ENCODE results near the gene RAP1GDS1.

Gene RAP1GDS1

GRCh38 chr4:98260579-98261404, at the start of gene RAP1GDS1:
RAP1GDS1 (plus strand) TSS chr4:98261384; CDS start chr4:98261566, 182 bp downstream.
- Mint-ChIP-seq H3K4me1 (ENCODE audit: low read depth) (peaks cover 49% of the 10 kb centered on the region), H3K9me3 (ENCODE audit: low read depth) (no peaks in the 10 kb centered on the region), H3K36me3 (no peaks in the 10 kb centered on the region), H3K27me3 (no peaks in the 10 kb centered on the region), H3K27ac (peak within 1 kb of the TSS; percentile 96), H3K4me3 (peak within 1 kb of the TSS; percentile 98)

- H3K4me3 Mint-ChIP-seq: no peak overlapping the region
- no peaks in the 10 kb centered on the region for H3K4me1 Mint-ChIP-seq (ENCODE audit: low read depth)
- H3K27me3 Mint-ChIP-seq: no peaks in the 10 kb centered on the region
- no peak overlapping the region for H3K27ac Mint-ChIP-seq
- H3K9me3 Mint-ChIP-seq (ENCODE audit: low read depth): no peaks in the 10 kb centered on the region
- no peaks in the 10 kb centered on the region for H3K36me3 Mint-ChIP-seq
These were observed 38.9 kb upstream of the RAP1GDS1 start for GRCh38 chr4:98222306-98222705.

DNA sequence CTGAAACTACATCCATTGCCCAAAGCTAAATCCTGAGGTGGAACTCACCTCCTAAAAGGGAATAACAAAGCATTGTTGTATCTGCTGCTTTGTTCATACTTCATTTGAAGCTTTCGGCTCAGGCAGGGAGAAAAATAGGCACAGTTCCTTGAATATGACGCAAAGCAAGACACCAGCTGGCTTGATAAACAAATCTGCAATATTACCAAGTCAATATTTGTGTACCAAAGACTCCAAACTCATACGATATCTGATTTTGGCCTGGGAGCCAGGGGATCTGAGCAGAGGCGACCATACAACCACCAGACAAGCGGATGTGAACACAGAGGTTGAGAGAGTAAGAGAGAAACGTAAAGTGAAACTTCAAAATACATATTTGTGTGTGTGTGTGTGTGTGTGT, 34.8 kb upstream of the RAP1GDS1 start:
- H3K4me3 Mint-ChIP-seq: no peak overlapping the region

DNA sequence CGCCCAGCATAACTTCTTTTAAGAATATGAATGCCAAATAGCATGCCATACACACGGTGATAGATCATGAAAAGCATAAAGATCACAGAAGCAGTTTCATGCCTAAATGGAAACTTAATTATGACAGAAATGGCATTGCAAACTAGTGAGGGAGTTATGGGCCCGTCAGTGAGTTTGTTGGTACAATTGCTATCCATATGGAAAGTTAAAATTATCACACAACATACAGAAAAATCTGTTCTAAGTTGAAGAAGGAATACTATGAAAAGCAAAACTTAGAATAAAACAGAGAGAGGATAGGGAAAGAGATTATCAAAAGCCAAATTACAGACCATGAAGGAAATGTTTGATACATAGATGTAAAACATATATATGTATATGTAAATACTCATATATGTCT, 30.2 kb upstream of the RAP1GDS1 start:
- H3K36me3 Mint-ChIP-seq: no peaks in the 10 kb centered on the region
- H3K27me3 Mint-ChIP-seq: no peaks in the 10 kb centered on the region
- no peak overlapping the region for H3K4me3 Mint-ChIP-seq

More for the DNA sequence above, 34.8 kb upstream of the RAP1GDS1 start:
- no peaks in the 10 kb centered on the region for H3K9me3 Mint-ChIP-seq (ENCODE audit: low read depth)
- no peaks in the 10 kb centered on the region for H3K27me3 Mint-ChIP-seq
- H3K36me3 Mint-ChIP-seq: no peaks in the 10 kb centered on the region
- H3K27ac Mint-ChIP-seq: no peak overlapping the region
- H3K4me1 Mint-ChIP-seq (ENCODE audit: low read depth): no peaks in the 10 kb centered on the region

DNA sequence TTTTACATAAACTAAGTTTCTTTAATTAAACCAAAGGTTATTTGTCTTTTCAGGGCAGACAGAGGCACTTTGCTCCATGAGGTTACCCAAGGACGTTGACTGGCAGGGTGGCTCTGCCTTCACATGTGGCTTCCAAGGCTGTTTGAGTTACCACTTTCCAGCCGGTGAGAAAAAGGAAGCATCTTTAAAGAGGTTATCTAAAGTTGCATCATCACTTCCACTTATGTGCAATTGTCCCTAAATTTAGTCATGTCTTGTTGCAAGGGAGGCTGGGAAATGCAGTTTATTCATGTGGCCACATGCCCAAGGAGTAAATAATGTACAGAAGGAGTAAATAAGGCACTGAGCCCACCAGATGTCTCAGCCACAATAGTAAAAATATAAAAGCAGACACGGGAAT, 29.0 kb upstream of the RAP1GDS1 start:
- Mint-ChIP-seq H3K27me3 (peaks cover 3% of the 10 kb centered on the region), H3K27ac (no peak overlapping the region), H3K4me3 (no peak overlapping the region), H3K36me3 (no peaks in the 10 kb centered on the region), H3K4me1 (ENCODE audit: low read depth) (peaks cover 1% of the 10 kb centered on the region), H3K9me3 (ENCODE audit: low read depth) (no peaks in the 10 kb centered on the region)

More for the DNA sequence above, 30.2 kb upstream of the RAP1GDS1 start:
- Mint-ChIP-seq H3K9me3 (ENCODE audit: low read depth) (no peaks in the 10 kb centered on the region), H3K27ac (no peak overlapping the region), H3K4me1 (ENCODE audit: low read depth) (peaks cover 1% of the 10 kb centered on the region)

DNA sequence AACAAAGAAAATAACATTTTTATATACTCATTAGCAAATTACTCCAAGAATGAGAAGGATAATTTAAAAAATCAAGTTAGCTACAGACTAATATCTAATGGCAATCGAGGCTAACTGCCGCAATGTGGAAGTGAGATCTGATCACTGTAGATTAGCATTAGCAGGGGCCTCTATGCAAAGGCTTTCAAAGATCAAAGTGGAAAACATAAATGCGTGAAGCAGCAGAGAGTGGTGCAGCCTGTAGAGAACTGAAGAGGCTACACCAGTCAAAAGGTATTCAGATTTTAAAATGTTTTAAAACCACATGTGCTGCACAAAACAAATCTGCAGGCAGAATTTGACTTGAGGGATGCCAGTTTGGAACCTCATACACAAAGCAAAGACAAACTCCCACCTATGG, 24.0 kb upstream of the RAP1GDS1 start:
- Mint-ChIP-seq H3K36me3 (no peaks in the 10 kb centered on the region), H3K27me3 (peaks cover 10% of the 10 kb centered on the region), H3K27ac (no peak overlapping the region), H3K4me1 (ENCODE audit: low read depth) (peaks cover 1% of the 10 kb centered on the region), H3K9me3 (ENCODE audit: low read depth) (no peaks in the 10 kb centered on the region), H3K4me3 (no peak overlapping the region)

DNA sequence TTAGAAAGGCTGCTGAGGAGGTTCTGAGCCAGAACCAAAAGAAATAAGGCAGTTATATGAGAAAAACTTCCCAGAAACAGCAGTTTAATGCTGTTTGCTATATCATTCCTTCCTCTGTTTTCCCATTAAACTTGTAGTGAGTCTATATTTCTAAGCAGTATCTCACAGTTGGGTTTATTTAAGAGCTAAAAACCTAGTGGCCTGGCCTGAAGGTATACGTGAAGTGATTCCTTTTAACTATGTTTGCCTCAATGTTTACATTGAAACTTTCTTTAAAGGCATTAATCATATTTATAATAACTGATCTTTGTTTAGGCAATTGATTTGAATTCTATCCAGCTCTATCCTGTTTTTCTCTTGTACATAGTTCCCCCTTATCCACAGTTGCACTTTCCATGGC, 19.1 kb upstream of the RAP1GDS1 start:
- no peak overlapping the region for H3K4me3 Mint-ChIP-seq
- peaks cover 2% of the 10 kb centered on the region for H3K36me3 Mint-ChIP-seq
- no peak overlapping the region for H3K27ac Mint-ChIP-seq
- H3K4me1 Mint-ChIP-seq (ENCODE audit: low read depth): no peaks in the 10 kb centered on the region
- H3K9me3 Mint-ChIP-seq (ENCODE audit: low read depth): no peaks in the 10 kb centered on the region
- H3K27me3 Mint-ChIP-seq: peaks cover 13% of the 10 kb centered on the region

DNA sequence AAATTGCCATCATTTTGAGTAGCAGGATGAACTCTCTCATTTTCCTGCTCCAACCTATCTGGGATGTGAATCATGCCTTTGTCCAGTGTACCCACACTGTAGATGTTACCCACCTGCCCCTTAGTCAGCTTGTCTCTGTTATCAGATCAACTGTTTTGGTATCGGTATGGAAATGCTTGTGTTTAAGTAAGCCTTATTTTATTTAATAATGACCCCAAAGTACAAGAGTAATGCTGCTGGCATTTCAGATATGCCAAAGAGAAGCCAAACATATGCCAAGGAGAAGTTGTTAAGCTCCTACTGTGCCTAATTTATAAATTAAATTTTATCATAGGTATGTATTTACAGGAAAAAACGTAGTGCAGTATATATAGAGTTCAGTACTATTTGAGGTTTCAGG, 18.6 kb upstream of the RAP1GDS1 start:
- no peaks in the 10 kb centered on the region for H3K9me3 Mint-ChIP-seq (ENCODE audit: low read depth)
- peaks cover 13% of the 10 kb centered on the region for H3K27me3 Mint-ChIP-seq
- no peak overlapping the region for H3K27ac Mint-ChIP-seq
- H3K36me3 Mint-ChIP-seq: peaks cover 2% of the 10 kb centered on the region
- no peak overlapping the region for H3K4me3 Mint-ChIP-seq
- H3K4me1 Mint-ChIP-seq (ENCODE audit: low read depth): no peaks in the 10 kb centered on the region

DNA sequence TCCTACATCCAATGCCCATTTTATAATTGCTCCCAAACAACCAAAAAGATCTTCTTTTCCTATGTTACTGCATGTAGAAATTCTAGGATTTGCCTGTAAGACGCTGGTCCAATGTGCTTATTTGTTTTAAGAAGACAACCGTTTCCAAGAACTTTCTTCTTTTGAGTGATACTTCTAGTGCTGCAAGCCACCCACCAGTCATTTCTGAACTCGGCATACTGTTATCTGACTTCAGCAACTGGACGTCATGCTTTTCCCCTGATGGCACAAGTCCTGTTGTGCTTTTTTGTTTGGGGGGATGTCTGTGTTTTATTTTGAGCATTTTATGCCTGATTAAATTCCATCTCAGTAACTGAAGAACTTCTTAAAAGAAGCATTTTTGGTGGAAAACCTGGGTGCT, 16.0 kb upstream of the RAP1GDS1 start:
- Mint-ChIP-seq H3K4me1 (ENCODE audit: low read depth) (peaks cover 16% of the 10 kb centered on the region), H3K36me3 (peaks cover 4% of the 10 kb centered on the region), H3K27me3 (peaks cover 11% of the 10 kb centered on the region), H3K4me3 (no peak overlapping the region), H3K9me3 (ENCODE audit: low read depth) (no peaks in the 10 kb centered on the region), H3K27ac (no peak overlapping the region)

DNA sequence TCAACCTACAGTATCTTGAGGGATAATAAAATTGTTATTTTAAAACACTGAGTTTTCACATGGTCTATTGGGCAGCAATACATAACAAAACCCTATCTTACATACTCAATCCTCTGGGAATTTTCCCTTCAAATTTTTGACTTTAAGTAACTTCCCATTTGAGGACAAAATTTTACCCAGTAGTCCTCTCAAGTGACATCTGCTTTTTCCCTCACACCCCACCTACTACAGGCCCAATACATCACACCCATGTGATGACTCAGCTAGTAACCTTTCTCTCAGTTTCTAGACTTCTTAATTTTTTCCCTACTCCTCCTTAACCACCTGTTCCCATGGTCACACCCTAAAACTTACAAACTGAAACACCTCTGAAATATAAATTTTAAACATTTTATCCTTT, 12.2 kb upstream of the RAP1GDS1 start:
- H3K9me3 Mint-ChIP-seq (ENCODE audit: low read depth): no peaks in the 10 kb centered on the region
- H3K4me1 Mint-ChIP-seq (ENCODE audit: low read depth): peaks cover 16% of the 10 kb centered on the region
- peak overlapping the region; percentile 41 for H3K27ac Mint-ChIP-seq
- H3K27me3 Mint-ChIP-seq: peaks cover 3% of the 10 kb centered on the region
- no peak overlapping the region for H3K4me3 Mint-ChIP-seq
- peaks cover 4% of the 10 kb centered on the region for H3K36me3 Mint-ChIP-seq

GRCh38 chr4:98249831-98250230, 11.4 kb upstream of the RAP1GDS1 start:
- H3K36me3 Mint-ChIP-seq: peaks cover 2% of the 10 kb centered on the region
- H3K4me3 Mint-ChIP-seq: no peak overlapping the region
- no peaks in the 10 kb centered on the region for H3K9me3 Mint-ChIP-seq (ENCODE audit: low read depth)
- peaks cover 16% of the 10 kb centered on the region for H3K4me1 Mint-ChIP-seq (ENCODE audit: low read depth)
- H3K27ac Mint-ChIP-seq: no peak overlapping the region
- no peaks in the 10 kb centered on the region for H3K27me3 Mint-ChIP-seq

DNA sequence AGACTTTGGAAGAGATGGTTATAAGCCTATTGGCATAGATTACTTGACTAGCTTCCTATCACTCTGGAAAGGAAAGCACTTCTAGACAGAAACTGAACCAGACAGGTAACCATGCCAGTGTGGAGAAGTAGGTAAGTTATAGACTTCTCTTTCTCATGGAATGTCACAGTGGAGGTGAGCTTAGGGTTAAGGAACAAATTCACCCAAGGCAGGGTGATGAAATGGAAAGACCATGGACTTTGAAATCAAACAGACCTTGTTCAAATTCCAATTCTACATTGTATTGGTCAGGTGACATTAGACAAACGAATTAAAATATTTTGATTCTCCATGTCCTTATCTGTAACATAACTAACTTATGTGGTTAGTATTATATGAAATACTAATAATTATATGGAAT, 7.7 kb upstream of the RAP1GDS1 start:
- Mint-ChIP-seq H3K4me3 (no peak overlapping the region), H3K4me1 (ENCODE audit: low read depth) (peaks cover 16% of the 10 kb centered on the region), H3K27me3 (no peaks in the 10 kb centered on the region), H3K9me3 (ENCODE audit: low read depth) (no peaks in the 10 kb centered on the region), H3K36me3 (no peaks in the 10 kb centered on the region), H3K27ac (no peak overlapping the region)

DNA sequence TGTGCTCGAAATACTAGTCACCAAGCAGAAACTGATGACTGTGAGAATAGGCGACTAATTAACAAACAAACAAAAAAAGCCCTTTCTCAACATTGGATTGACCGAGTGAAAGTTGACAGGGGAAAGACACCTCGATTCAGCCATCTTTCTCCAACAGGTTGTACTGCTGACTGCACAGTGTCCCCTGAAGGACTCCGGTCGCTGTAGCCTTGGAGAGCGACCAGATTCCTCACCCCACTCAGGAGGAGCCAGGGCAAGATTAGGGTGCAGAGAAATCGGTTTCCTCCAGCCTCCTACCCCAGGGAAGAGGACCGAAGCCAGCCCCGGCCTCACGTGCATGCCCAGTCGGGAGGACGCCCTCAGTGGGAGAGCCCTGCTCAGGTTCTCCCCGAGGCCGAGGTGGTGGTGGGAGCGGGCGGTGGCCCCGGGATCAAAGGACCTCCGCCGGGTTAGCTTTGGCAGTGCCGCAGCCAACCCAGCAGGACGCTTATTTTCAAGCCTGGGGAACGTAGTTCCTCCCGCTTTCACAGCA, 1.1 kb upstream of the RAP1GDS1 start:
- Mint-ChIP-seq H3K9me3 (ENCODE audit: low read depth) (no peaks in the 10 kb centered on the region), H3K4me3 (peak overlapping the region; percentile 94), H3K36me3 (no peaks in the 10 kb centered on the region), H3K4me1 (ENCODE audit: low read depth) (peaks cover 42% of the 10 kb centered on the region), H3K27ac (peak overlapping the region; percentile 86), H3K27me3 (no peaks in the 10 kb centered on the region)

DNA sequence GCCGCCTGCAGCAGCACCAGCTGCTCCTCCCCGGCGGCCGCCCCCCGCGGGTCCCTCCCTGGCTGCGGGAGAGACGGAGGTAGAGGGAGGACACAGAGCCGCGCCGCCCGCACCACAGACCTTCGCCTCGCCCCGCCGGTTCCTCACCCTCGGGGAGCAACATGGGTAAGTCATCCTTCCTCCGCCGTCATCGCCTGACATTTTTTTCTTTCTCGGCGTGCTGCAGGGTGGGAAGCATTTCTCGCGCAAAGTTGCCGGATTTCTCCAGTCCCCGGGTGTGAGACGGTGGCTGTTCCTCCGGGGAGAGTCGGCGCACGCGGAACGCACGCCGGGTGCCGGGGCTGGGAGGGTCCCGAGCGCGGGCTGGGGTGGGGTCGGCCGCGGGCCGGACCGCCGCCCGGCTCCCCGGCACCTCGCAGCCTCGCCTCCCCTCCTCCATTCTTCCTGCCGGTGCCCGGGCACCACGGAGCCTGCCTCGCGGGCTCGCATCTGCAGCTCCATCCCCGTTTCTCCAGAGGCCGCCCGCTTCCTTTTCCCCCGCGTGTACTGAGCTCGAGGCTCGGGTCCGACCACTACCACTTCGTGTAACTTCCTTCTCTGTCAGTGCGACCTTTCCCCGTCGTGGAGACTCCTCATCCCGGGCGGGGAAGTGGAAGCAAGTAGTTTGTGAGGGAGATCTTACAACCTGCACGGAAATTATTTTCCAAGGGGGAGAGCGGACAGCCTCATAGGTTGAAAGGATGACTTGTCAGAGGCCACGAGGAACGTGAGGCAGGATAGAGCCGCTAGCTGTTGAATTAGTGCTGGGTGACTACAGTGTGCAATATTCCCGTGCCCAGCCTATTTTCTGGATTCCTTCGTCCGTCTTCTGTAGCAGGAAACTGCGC, 464 bp downstream of the RAP1GDS1 start:
- H3K4me1 Mint-ChIP-seq (ENCODE audit: low read depth): peaks cover 49% of the 10 kb centered on the region
- H3K4me3 Mint-ChIP-seq: peak overlapping the region; percentile 98
- H3K36me3 Mint-ChIP-seq: no peaks in the 10 kb centered on the region
- no peaks in the 10 kb centered on the region for H3K9me3 Mint-ChIP-seq (ENCODE audit: low read depth)
- peak overlapping the region; percentile 96 for H3K27ac Mint-ChIP-seq
- H3K27me3 Mint-ChIP-seq: no peaks in the 10 kb centered on the region

DNA sequence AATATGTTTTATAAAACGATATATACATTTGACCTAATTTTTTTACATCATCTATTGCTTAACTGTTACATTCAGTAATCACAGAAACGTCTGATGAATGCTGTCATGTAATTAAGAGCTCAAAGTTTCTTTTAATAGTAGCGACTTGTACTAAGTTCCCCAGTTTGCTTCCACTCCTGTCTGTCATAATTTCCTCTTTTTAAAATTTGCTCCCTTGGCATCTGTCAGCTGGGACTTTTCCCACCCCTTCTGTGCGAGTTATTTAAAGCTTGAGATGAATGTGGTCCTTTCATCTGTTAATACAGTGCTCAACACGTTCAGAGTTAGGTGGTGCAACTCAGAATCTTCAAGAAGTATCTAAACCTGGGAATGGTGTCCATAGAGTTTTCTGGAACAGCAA, 1.2 kb downstream of the RAP1GDS1 start:
- Mint-ChIP-seq H3K4me1 (ENCODE audit: low read depth) (peaks cover 49% of the 10 kb centered on the region), H3K36me3 (no peaks in the 10 kb centered on the region), H3K4me3 (peak overlapping the region; percentile 98), H3K9me3 (ENCODE audit: low read depth) (no peaks in the 10 kb centered on the region), H3K27ac (peak overlapping the region; percentile 96), H3K27me3 (no peaks in the 10 kb centered on the region)
